GM23338 (cell line): Measurements from ENCODE around the gene KIF6.

ENCODE experiments used
- CREB1 ChIP-seq: fragments of 250-450 bp; sonication (Bioruptor Pico); IDR thresholded peaks from 2 replicates; pipeline ENCODE4 v1.5.0; 2020; ENCODE audit warnings: low read depth, mild to moderate bottlenecking, moderate library complexity
- EZH2 ChIP-seq: fragments of 200-600 bp; sonication (generic); IDR thresholded peaks from one replicate; pipeline ENCODE4 v1.8.0; 2017; ENCODE audit warnings: antibody characterized with exemption, mild to moderate bottlenecking, low read depth; ENCODE audit not compliant: unreplicated experiment
- JUNB ChIP-seq: IDR thresholded peaks from one replicate; pipeline ENCODE4 v1.6.1; 2016; ENCODE audit warnings: antibody characterized with exemption; ENCODE audit not compliant: unreplicated experiment
- POLR2AphosphoS5 ChIP-seq: IDR thresholded peaks from 2 replicates; pipeline ENCODE4 v1.6.1; 2016; ENCODE audit warnings: antibody characterized with exemption, low read depth
- STAT1 ChIP-seq: IDR thresholded peaks from one replicate; pipeline ENCODE4 v1.6.1; 2016; ENCODE audit warnings: antibody characterized with exemption; ENCODE audit not compliant: unreplicated experiment
- TF ChIP-seq, protein P1 (sequence below), 2 experiments: fragments of 200-600 bp in 1 of 2; sonication (generic) in 1 of 2; conservative IDR thresholded peaks; 2 replicates each; pipeline versions ENCODE4 v1.5.1 to v1.6.1; 2016 to 2017; ENCODE audit warnings: antibody characterized with exemption in 2 of 2, low read depth in 2 of 2, mild to moderate bottlenecking in 2 of 2, moderate library complexity in 1 of 2
- TF ChIP-seq, protein P2 (sequence below): IDR thresholded peaks from one replicate; pipeline ENCODE4 v1.6.1; 2018; ENCODE audit warnings: antibody characterized with exemption; ENCODE audit not compliant: unreplicated experiment

DNA sequence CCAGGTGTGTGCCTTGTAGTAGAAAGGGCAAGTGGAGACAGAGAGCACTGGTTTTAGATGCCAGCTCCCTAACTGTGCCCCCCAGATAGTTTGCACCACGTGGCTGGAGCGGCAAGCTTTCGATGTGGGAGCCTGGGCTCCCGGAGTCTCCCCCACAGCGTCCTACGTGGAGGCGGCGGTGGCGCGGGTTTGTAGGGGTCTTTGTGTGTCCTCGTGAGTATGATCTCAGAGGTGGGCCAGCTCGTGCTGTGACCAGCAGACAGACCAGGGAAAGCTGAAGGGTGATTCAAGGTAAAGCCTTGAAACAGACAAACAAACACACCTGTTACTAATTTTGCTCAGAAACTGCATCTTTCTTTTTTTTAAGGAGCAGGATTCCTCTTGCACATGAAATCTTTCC, 397.1 kb downstream of the KIF6 start:
- TF ChIP-seq, protein P1, sequence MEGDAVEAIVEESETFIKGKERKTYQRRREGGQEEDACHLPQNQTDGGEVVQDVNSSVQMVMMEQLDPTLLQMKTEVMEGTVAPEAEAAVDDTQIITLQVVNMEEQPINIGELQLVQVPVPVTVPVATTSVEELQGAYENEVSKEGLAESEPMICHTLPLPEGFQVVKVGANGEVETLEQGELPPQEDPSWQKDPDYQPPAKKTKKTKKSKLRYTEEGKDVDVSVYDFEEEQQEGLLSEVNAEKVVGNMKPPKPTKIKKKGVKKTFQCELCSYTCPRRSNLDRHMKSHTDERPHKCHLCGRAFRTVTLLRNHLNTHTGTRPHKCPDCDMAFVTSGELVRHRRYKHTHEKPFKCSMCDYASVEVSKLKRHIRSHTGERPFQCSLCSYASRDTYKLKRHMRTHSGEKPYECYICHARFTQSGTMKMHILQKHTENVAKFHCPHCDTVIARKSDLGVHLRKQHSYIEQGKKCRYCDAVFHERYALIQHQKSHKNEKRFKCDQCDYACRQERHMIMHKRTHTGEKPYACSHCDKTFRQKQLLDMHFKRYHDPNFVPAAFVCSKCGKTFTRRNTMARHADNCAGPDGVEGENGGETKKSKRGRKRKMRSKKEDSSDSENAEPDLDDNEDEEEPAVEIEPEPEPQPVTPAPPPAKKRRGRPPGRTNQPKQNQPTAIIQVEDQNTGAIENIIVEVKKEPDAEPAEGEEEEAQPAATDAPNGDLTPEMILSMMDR (conservative IDR thresholded peaks at IDR 0.05; ENCODE audit: low read depth in 2 of 2) = no peak
- TF ChIP-seq, protein P2, sequence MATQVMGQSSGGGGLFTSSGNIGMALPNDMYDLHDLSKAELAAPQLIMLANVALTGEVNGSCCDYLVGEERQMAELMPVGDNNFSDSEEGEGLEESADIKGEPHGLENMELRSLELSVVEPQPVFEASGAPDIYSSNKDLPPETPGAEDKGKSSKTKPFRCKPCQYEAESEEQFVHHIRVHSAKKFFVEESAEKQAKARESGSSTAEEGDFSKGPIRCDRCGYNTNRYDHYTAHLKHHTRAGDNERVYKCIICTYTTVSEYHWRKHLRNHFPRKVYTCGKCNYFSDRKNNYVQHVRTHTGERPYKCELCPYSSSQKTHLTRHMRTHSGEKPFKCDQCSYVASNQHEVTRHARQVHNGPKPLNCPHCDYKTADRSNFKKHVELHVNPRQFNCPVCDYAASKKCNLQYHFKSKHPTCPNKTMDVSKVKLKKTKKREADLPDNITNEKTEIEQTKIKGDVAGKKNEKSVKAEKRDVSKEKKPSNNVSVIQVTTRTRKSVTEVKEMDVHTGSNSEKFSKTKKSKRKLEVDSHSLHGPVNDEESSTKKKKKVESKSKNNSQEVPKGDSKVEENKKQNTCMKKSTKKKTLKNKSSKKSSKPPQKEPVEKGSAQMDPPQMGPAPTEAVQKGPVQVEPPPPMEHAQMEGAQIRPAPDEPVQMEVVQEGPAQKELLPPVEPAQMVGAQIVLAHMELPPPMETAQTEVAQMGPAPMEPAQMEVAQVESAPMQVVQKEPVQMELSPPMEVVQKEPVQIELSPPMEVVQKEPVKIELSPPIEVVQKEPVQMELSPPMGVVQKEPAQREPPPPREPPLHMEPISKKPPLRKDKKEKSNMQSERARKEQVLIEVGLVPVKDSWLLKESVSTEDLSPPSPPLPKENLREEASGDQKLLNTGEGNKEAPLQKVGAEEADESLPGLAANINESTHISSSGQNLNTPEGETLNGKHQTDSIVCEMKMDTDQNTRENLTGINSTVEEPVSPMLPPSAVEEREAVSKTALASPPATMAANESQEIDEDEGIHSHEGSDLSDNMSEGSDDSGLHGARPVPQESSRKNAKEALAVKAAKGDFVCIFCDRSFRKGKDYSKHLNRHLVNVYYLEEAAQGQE = no peak
- TF ChIP-seq POLR2AphosphoS5 = no peak
- TF ChIP-seq EZH2 = no peak
- TF ChIP-seq JUNB = no peak
- no peak for TF ChIP-seq CREB1 (CRISPR knock-in tag)
- no peak for TF ChIP-seq STAT1
